Right cardiac atrium (tissue), 5 donors: ENCODE measurements around the gene LRG1. TPM values are rescaled to one million over a fixed set of nuclear protein-coding genes. Genes with fewer than 3 reads are reported as not detected.
"Not testable (repeated sequence)": the region's sequence is repeated elsewhere in the genome, so short reads cannot be mapped to it uniquely, and the experiment has no call there.

Experiments used
- ATAC-seq, 2 donors: fragments of 200-7000 bp; cut with Tn5 transposase; one replicate each; pipeline versions ENCODE4 v1.8.0 to v1.9.1; 2020; ENCODE audit warnings: moderate library complexity in 2 of 2, mild to moderate bottlenecking in 1 of 2
- DNase-seq, 3 donors: peaks; one replicate each; pipeline ENCODE4 v3.0.0-alpha.2; 2020
- H3K27ac ChIP-seq: one replicate; pipeline ENCODE4 v1.5.1; 2013; ENCODE audit warnings: mild to moderate bottlenecking, low read length, control low read depth, moderate library complexity
- H3K27me3 ChIP-seq: one replicate; pipeline ENCODE4 v1.6.1; 2013; ENCODE audit not compliant: control insufficient read depth, insufficient read depth
- H3K4me1 ChIP-seq: one replicate; pipeline ENCODE4 v1.6.1; 2013; ENCODE audit warnings: low read length; ENCODE audit not compliant: control insufficient read depth, insufficient read depth
- H3K4me3 ChIP-seq: one replicate; pipeline ENCODE4 v1.5.1; 2013; ENCODE audit warnings: low read length, control low read depth
- H3K9me3 ChIP-seq: one replicate; pipeline ENCODE4 v1.6.1; 2013; ENCODE audit warnings: low read length; ENCODE audit not compliant: control insufficient read depth
- WGBS: extraction: QIAGEN DNeasy Blood & Tissue Kit; methylation state at CpG from one replicate; pipeline ENCODE4 v1.1.7; 2013; 5-methylcytosine and 5-hydroxymethylcytosine counted together
- intact Hi-C, 4 donors: fragments of 100-400 bp; cut with DNase I; formaldehyde crosslinking; loops; one replicate each; pipeline versions ENCODE4 v1.11.0 to v1.14.0; 2022 to 2023
- polyA plus RNA-seq: library from polyadenylated mRNA; stranded (reverse); fragments of 200-250 nt; gene quantifications from one replicate; pipeline ENCODE4 v1.2.3, GENCODE V29; 2013
- total RNA-seq, 4 donors: library from RNA; stranded (reverse); fragmentation: NEBNext Ultra II Directional; extraction: Animal tissue kit (Norgen Biotek cat#: 25700); gene quantifications; one replicate each; pipeline ENCODE4 v1.2.1, GENCODE V29; 2021
- donor health status: healthy with polysubstance abuse.
- donor health status: DM: no; HTN: yes; CAD: no.
- donor health status: DM: no; HTN: no; CAD: no.
- donor health status: DM: no; HTN: yes; CAD: no; lungs with severe emphysema.
- donor health status: DM: yes; HTN: yes; CAD: no.

LRG1 gene
- total and polyA plus RNA-seq, 5 donors = 0.20 to 1.1 (median 0.35) TPM

DNA sequence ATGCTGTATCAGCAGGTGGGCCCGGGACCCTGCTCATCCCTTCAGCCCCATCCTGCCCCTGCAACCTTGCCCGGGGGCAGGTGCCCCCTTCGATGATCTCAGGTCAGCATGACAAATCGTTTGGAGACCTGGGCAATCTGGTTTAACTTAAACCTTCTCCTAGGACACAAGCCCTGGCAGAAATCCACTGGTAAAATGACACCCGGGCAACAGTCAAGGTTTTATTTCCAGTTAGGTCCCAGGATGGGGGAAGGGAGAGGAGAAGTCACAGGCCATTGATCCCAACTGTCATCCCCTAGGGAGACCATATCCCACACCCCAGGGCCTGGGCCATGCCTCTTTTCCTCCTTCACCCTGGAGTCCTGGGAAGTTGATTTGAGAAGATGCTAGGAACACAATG, 3.0 kb downstream of the LRG1 start:
- DNase-seq (no peak), ATAC-seq (no peak)
- H3K27me3 ChIP-seq = no peaks in the 10 kb centered on the region
- no peak overlapping the region for H3K4me3 ChIP-seq
- intact Hi-C loops = no loop called here
- H3K27ac ChIP-seq = no peak overlapping the region
- WGBS = 61% methylated on average over 5 of the region's 5 CpGs
- H3K4me1 ChIP-seq = no peaks in the 10 kb centered on the region
- H3K9me3 ChIP-seq = no peaks in the 10 kb centered on the region

DNA sequence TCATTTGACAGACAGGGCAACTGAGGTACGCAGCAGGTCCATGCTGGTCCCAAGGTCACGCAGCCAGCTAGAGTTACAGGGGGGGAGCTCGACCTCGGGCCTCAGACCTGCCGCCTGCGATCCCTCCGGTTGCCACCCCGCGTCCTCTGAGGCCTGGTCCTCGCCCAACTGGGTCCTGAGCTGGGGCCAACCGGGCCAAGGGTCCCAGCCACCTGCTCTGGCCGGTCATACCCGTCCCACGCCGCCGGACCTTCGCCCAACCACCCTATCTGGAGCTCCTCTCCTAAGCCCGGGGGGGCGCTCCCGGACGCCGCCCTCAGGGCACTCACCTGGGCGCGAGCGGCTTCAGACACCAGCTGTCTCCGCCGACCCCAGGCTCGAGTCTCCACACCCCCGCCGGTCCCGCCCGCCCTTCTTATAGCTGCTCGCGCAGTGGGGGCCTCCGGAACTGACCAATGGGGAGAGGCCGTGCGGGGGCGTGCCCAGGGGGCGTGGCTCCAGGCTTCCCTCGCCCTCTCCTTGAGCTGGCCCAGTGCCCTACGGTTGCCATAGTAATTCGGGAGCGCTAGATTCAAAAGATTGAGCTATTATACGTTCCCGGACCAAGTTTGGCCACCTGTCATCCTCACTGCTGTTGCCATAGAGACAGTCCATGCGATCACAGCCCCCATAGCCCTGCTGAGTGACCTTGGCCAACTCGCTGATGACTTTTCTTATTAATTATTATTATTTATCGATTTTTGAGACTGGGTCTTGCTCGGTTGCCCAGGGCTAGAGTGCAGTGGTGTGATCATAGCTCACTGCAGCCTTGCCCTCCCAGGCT, 4.8 kb downstream of the LRG1 start, which contains the start of gene PLIN5:
Gene PLIN5 (minus strand): TSS at position 389 of the 823 bp plus-strand sequence. CDS start 1,150 bp downstream, outside the sequence.
- ATAC-seq (peak; percentile 85 to 86), DNase-seq (peak; percentile 81 to 92 (median 90))
- Histone ChIP-seq H3K27me3 (no peaks in the 10 kb centered on the region), H3K27ac (peak within 1 kb of the TSS; percentile 33), H3K4me1 (no peaks in the 10 kb centered on the region), H3K4me3 (peak within 1 kb of the TSS; percentile 21), H3K9me3 (no peaks in the 10 kb centered on the region)
- 9% methylated on average over 49 of the region's 49 CpGs for WGBS
- intact Hi-C loops = no loop called here

DNA sequence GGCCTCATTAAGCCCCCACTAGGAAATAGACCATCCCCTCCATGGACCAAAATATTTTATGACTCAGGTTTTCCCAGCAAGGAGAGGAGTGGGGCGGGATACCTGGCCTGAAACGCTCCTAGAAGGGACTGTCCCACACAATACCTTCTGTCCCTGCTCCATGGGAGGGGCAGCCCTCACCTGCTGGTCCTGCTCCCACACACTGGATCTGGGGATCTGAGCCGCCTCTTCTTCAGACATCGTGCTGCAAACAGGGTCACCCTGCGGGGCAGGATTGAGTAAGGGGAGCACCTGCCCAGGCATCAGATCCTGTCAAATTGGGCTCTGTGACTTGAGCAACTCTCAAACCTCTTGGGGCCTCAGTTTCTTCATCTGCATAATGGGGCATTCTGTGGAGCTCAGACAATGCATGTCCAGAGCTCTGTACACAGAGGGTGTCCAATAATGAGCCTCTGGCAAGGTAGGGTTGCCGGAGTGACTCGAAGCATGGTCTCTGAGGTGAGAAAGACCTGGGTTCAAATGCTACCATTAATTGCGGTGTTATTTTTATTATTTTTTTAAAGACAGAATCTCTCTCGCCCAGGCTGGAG, 5.9 kb downstream of the LRG1 start:
- no peak for ATAC-seq

DNA sequence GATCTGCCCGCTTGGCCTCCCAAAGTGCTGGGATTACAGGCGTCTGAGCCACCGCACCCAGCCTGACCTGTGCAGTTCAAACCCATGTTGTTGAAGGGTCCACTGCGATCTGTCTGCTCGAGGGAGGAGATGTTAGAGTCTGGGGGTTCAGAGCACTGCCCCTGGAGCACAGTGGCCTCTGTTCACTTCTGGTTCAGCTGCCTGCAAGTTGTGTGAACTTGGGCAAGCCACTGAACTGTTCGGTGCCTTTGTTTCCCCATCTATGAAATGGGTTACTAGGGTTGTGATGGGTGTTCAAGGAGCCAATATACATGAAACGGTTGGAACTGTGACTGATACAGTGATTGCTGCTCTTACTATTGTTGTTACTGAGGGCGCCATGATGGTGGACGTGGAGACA, 6.5 kb downstream of the LRG1 start:
- H3K4me1 ChIP-seq = no peaks in the 10 kb centered on the region
- WGBS = 80% methylated on average over 9 of the region's 9 CpGs
- ATAC-seq (no peak), DNase-seq (no peak)
- no peak overlapping the region for H3K4me3 ChIP-seq
- intact Hi-C loops = no loop called here
- H3K27me3 ChIP-seq = no peaks in the 10 kb centered on the region
- no peak overlapping the region for H3K27ac ChIP-seq
- H3K9me3 ChIP-seq = no peaks in the 10 kb centered on the region

More for the DNA sequence above, 5.9 kb downstream of the LRG1 start:
- Histone ChIP-seq H3K9me3 (no peaks in the 10 kb centered on the region), H3K4me3 (no peak overlapping the region), H3K27ac (no peak overlapping the region), H3K4me1 (no peaks in the 10 kb centered on the region), H3K27me3 (no peaks in the 10 kb centered on the region)
- 84% methylated on average over 9 of the region's 9 CpGs for WGBS
- intact Hi-C loops = no loop called here
- DNase-seq = no peak

DNA sequence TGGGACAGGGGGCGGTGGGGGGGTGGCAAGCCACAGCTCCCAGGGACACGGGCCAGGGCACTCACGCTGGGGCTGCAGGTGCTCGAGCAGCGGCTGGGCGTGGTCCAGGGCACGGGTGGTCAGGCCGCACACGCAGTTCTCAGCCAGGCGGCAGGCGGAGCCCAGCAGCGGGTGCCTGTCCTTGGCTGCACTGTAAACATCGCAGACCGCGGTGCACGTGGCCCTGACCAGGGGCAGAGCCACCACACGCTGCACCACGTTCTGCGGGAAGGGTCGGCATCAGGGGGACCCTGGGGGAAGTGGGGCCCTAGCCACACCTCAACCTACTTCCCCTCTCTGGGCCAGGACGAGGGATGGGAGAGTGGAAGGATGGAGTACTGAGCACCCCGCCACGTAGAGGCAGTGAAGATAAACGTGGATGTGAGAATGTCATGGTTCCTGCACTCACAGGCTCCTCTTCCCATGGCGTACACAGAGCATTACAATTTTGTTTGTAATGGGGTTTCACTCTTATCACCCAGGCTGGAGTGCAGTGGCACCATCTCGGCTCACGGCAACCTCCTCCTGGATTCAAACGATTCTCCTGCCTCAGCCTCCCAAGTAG, 8.2 kb downstream of the LRG1 start:
- 61% methylated on average over 28 of the region's 28 CpGs for WGBS
- no peak overlapping the region for H3K4me3 ChIP-seq
- DNase-seq = peak in 1 of 3 donors; percentile 47
- intact Hi-C loops = no loop called here
- H3K9me3 ChIP-seq = no peaks in the 10 kb centered on the region
- no peak for ATAC-seq
- H3K27ac ChIP-seq = no peak overlapping the region
- H3K27me3 ChIP-seq = no peaks in the 10 kb centered on the region
- no peaks in the 10 kb centered on the region for H3K4me1 ChIP-seq

DNA sequence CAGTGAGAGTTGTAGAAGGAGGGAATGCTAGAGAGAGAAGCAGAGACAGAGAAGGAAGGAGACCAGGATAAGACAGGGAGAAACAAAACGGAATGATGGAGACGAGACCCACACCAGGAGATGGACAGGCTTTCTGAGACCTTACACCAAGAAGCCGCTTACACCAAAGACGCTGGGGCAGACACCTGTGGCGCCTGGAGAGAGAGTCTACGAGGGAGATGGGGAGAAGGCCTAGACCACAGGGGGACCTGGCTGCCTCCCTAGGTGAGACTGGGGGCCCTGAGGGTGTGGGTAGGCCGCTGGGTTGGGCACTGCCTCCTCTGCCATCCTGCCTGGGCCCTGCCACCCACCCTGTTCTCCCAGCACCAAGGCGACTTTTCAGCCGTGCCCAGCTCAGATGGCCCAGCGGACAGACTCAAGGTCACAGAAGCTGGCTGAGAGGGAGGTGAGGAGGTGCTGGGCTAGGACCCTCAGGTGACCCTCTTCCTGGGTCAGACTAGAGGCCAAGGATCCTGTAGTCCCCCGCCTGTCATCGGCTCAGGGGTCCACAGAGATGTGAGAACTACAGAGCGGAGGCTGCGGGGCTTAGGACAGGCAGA, 9.8 kb downstream of the LRG1 start:
- whole genome bisulfite sequencing = 76% methylated on average over 14 of the region's 14 CpGs
- no peak for ATAC-seq
- H3K27me3 ChIP-seq = no peaks in the 10 kb centered on the region
- H3K27ac ChIP-seq = no peak overlapping the region
- DNase-seq = peak in 1 of 3 donors; percentile 25
- no peaks in the 10 kb centered on the region for H3K9me3 ChIP-seq
- intact Hi-C loops = no loop called here
- H3K4me3 ChIP-seq = no peak overlapping the region
- no peaks in the 10 kb centered on the region for H3K4me1 ChIP-seq

DNA sequence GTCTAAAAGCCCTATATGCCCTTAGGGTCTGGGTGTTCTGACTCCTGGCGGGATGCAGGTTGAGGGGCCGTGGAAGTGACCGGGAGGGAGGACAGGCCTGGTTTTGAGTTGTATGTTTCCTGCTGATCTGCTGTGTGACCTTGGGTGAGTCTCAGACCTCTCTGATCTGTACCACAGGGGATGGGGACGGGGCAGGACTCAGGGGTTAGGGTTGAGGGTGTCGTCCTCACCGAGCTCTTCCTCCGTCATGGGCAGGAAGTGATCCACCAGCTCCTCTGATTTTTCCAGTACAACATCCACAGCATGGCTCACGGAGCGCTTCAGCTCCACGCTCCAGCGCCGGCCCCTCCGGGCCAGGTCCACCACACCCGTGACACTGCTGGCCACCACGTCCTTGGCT, 11.0 kb downstream of the LRG1 start:
- no peak for DNase-seq
- intact Hi-C loops = no loop called here
- Histone ChIP-seq H3K4me1 (no peaks in the 10 kb centered on the region), H3K9me3 (no peaks in the 10 kb centered on the region), H3K27me3 (no peaks in the 10 kb centered on the region), H3K4me3 (no peak overlapping the region), H3K27ac (no peak overlapping the region)
- ATAC-seq = no peak
- 60% methylated on average over 15 of the region's 15 CpGs for WGBS

DNA sequence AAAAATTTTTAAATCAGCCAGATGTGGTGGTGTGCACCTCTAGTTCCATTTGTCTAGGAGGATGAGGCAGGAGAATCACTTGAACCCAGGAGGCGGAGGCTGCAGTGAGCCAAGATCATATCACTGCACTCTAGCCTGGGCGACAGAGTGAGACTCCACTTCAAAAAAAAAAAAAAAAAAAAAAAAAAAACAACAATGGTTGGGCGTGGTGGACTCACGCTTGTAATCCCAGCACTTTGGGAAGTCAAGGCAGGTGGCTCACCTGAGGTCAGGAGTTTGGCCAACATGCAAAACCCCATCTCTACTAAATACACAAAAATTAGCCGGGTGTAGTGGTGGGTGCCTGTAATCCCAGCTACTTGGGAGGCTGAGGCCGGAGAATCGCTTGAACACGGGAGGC, 12.5 kb downstream of the LRG1 start:
- H3K27ac ChIP-seq, ATAC-seq, H3K9me3 ChIP-seq, intact Hi-C loops, DNase-seq, H3K4me1 ChIP-seq, H3K27me3 ChIP-seq, H3K4me3 ChIP-seq: not testable (repeated sequence)
- 86% methylated on average over 8 of the region's 8 CpGs for WGBS

DNA sequence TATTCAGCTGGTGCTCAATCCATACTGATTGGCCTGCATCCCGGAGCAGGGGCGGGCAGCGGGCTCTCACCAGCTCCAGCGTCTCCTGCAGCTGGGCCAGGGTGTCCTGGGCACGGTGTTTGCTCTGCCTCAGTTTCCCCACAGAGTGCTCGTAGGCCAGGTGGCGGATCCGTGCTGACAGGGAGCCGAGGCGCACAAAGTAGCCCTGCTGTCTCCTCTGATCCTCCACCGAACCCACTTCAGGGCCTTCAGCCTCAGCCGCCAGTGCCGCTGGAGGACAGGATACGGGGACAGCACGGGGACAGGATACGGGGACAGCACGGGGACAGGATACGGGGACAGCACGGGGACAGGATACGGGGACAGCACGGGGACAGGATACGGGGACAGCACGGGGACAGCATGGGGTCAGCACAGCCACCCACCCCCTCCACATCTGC, 14.3 kb downstream of the LRG1 start:
- no peak for ATAC-seq
- H3K9me3 ChIP-seq = no peaks in the 10 kb centered on the region
- DNase-seq = peak in 1 of 3 donors; percentile 44
- no peaks in the 10 kb centered on the region for H3K27me3 ChIP-seq
- WGBS = 52% methylated on average over 23 of the region's 23 CpGs
- no peak overlapping the region for H3K27ac ChIP-seq
- H3K4me3 ChIP-seq = no peak overlapping the region
- H3K4me1 ChIP-seq = no peaks in the 10 kb centered on the region
- intact Hi-C loops = no loop called here

DNA sequence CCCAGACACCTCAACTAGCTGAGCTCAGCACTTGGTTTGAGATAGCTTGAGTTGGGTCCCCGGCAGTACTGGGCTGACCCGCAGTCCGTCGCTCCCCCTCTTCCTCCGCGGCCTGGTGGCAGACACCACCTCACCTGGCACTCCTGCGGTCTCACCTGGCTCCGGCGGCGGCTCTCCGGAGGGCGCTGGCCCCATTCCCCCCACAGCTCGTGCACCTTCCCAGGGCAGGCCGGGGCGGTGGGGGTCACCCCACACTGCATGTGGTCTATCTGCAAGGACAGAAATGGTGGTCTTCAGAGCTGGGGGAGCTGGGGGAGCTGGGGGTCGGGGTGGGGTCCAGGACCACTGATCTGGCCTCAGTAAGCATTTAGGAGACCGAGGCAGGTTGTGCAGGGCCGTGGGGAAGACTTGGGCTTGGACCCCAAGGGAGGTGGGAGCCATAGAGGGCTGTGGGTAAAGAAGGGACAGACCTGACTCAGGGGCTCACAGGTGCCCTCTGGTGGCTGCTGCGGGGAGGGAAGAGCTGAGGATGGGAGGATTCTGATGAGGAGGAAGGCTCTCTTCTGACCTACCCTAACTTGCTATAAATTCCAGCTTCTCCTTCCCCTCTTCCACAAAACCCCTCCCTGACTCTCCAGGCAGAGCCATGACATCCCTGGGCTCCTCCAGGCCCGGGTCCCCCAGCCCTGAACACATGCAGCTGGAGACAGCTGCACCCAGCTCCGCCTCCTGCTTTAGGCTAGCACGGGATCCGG, 14.9 kb downstream of the LRG1 start:
- Histone ChIP-seq H3K27me3 (no peaks in the 10 kb centered on the region), H3K27ac (no peak overlapping the region), H3K4me1 (no peaks in the 10 kb centered on the region), H3K9me3 (no peaks in the 10 kb centered on the region), H3K4me3 (no peak overlapping the region)
- intact Hi-C loops = no loop called here
- 66% methylated on average over 23 of the region's 23 CpGs for WGBS
- ATAC-seq (peak; percentile 31 to 53), DNase-seq (peak in 2 of 3 donors; percentile 82 to 84)
